CD4-positive, alpha-beta memory T cell (primary cell): ENCODE measurements around the gene OBP2A. TPM values are rescaled to one million over a fixed set of nuclear protein-coding genes. Genes with fewer than 3 reads are reported as not detected.
"Not testable (repeated sequence)": the region's sequence is repeated elsewhere in the genome, so short reads cannot be mapped to it uniquely, and the experiment has no call there.

Source experiments
- CTCF ChIA-PET: fragments of 350-600 bp; sonication (Branson Sonifier 250); formaldehyde crosslinking; loops from one replicate; lab custom pipeline; 2021; ENCODE audit warnings: inconsistent platforms; ENCODE audit not compliant: partially characterized antibody; lab: Charles Lee
- POLR2A ChIA-PET: fragments of 350-600 bp; sonication (Branson Sonifier 250); formaldehyde crosslinking; loops from one replicate; lab custom pipeline; 2021; ENCODE audit not compliant: partially characterized antibody; lab: Charles Lee
- DNase-seq, 5 donors: peaks; one replicate each; pipeline versions ENCODE4 v3.0.0 to v3.0.0-alpha.2; 2020 to 2022; ENCODE audit warnings: mixed read lengths in 1 of 5
- H3K27ac ChIP-seq: one replicate; pipeline ENCODE4 v1.7.0; 2013; ENCODE audit warnings: low read depth, low read length
- H3K27me3 ChIP-seq: 2 replicates; pipeline ENCODE4 v1.7.0; 2013; ENCODE audit warnings: mild to moderate bottlenecking, low read length, moderate library complexity; ENCODE audit not compliant: insufficient read depth
- H3K36me3 ChIP-seq: 2 replicates; pipeline ENCODE4 v1.7.0; 2013; ENCODE audit warnings: mild to moderate bottlenecking, low read length, moderate library complexity; ENCODE audit not compliant: insufficient read depth
- H3K4me1 ChIP-seq: 2 replicates; pipeline ENCODE4 v1.7.0; 2013; ENCODE audit warnings: mild to moderate bottlenecking, low read length, moderate library complexity; ENCODE audit not compliant: insufficient read depth
- H3K4me3 ChIP-seq, 2 donors: one replicate each; pipeline ENCODE4 v1.7.0; 2013; ENCODE audit warnings: low read length in 2 of 2, mild to moderate bottlenecking in 1 of 2
- H3K9me3 ChIP-seq, 2 donors: one replicate each; pipeline ENCODE4 v1.7.0; 2013; ENCODE audit warnings: low read length in 2 of 2, control low read depth in 1 of 2; ENCODE audit not compliant: control insufficient read depth in 1 of 2
- H3K27ac Mint-ChIP-seq, 7 donors: one replicate each; pipeline ENCODE4 v1.8.0; 2020 to 2021; ENCODE audit warnings: mixed read lengths in 7 of 7, mild to moderate bottlenecking in 6 of 7, inconsistent platforms in 3 of 7, moderate library complexity in 3 of 7
- H3K27me3 Mint-ChIP-seq, 2 donors: one replicate each; pipeline ENCODE4 v1.8.0; 2020 to 2021; ENCODE audit warnings: mixed read lengths in 2 of 2
- H3K36me3 Mint-ChIP-seq, 2 donors: one replicate each; pipeline ENCODE4 v1.8.0; 2020 to 2021; ENCODE audit warnings: mixed read lengths in 2 of 2, inconsistent platforms in 1 of 2, mild to moderate bottlenecking in 1 of 2
- H3K4me1 Mint-ChIP-seq, 4 donors: one replicate each; pipeline ENCODE4 v1.8.0; 2020 to 2021; ENCODE audit warnings: mixed read lengths in 4 of 4, mild to moderate bottlenecking in 1 of 4
- H3K4me3 Mint-ChIP-seq, 8 donors: one replicate each; pipeline ENCODE4 v1.8.0; 2020 to 2021; ENCODE audit warnings: mixed read lengths in 8 of 8, mild to moderate bottlenecking in 7 of 8, moderate library complexity in 6 of 8, inconsistent platforms in 3 of 8
- H3K9me3 Mint-ChIP-seq, 8 donors: one replicate each; pipeline ENCODE4 v1.8.0; 2020 to 2021; ENCODE audit warnings: mixed read lengths in 8 of 8, mild to moderate bottlenecking in 5 of 8, inconsistent platforms in 3 of 8, moderate library complexity in 1 of 8
- intact Hi-C: fragments of 100-400 bp; cut with micrococcal nuclease; formaldehyde crosslinking; loops from one replicate; pipeline ENCODE4 v1.15.1; 2023
- polyA plus RNA-seq, 2 donors: library from polyadenylated mRNA; unstranded; fragments of 300-500 nt; fragmentation: Illumina TruSeq; gene quantifications; one replicate each; pipeline ENCODE4 v1.2.3, GENCODE V29; 2021
- total RNA-seq, 2 experiments: library from RNA; stranded (reverse); gene quantifications; one replicate each; pipeline ENCODE4 v1.2.3, GENCODE V29; 2021

Gene OBP2A
- total and polyA plus RNA-seq, 4 experiments from 2014 or later, result not detected

DNA sequence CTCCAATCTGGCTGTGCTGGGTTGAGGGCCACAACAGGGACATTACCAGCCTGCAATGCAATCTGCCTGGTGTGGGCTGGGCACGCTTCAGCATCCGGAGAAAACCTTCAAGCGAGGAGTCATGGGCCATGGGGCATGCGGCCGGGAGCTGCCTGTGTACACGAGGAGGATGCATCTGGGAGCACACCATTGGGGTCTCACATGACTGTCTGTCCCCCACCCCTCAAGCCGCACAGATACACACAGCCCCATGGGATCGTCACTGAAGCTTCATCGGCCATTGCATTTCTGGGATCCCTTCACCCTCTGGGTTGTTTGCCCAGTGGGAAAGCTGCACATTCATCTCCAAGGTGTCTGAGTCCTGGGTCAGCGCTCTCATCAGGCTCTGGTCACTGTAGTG is 14.8 kb upstream of the OBP2A start:
- intact Hi-C loops, result no loop called here
- Mint-ChIP-seq H3K4me1 (peaks cover 0 to 6% (median 2%) of the 10 kb centered on the region in 4 donors), H3K4me3 (no peak overlapping the region), H3K9me3 (no peaks in the 10 kb centered on the region), H3K27me3 (peaks cover 18 to 22% of the 10 kb centered on the region in 2 donors), H3K27ac (no peak overlapping the region), H3K36me3 (no peaks in the 10 kb centered on the region)
- ChIA-PET CTCF (no interaction called here), POLR2A (no interaction called here)
- Histone ChIP-seq H3K27me3 (no peaks in the 10 kb centered on the region), H3K9me3 (no peaks in the 10 kb centered on the region), H3K4me3 (no peak overlapping the region), H3K36me3 (no peaks in the 10 kb centered on the region), H3K27ac (no peak overlapping the region), H3K4me1 (no peaks in the 10 kb centered on the region)
- no peak for DNase-seq

DNA sequence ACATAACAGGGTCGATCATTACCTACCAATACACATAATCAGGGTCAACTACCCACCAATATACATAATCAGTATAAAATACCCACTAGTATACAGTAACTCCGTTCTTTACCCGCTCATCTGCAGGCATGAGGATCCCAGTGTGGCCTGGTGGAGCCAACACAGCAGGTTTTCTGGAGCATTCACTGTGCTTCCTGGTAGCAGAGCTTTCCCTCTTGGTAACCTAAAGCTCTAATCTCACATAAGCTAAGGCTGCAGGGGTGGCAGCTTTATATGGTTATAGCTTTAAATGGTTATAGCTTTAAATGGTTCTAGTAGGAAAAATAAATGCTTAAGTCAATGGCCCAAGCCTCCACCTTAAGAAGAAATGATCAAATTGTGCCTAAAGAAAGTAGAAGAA is 12.8 kb upstream of the OBP2A start:
- H3K9me3 Mint-ChIP-seq, result no peaks in the 10 kb centered on the region
- Histone ChIP-seq H3K36me3 (no peaks in the 10 kb centered on the region), H3K4me3 (no peak overlapping the region), H3K27ac (no peak overlapping the region), H3K9me3 (no peaks in the 10 kb centered on the region), H3K4me1 (no peaks in the 10 kb centered on the region), H3K27me3 (no peaks in the 10 kb centered on the region)
- intact Hi-C loops, result no loop called here
- no peak overlapping the region for H3K4me3 Mint-ChIP-seq
- H3K27ac Mint-ChIP-seq, result no peak overlapping the region
- POLR2A ChIA-PET, result no interaction called here
- DNase-seq, result no peak
- peaks cover 24 to 33% of the 10 kb centered on the region in 2 donors for H3K27me3 Mint-ChIP-seq
- H3K4me1 Mint-ChIP-seq, result peaks cover 0 to 6% (median 2%) of the 10 kb centered on the region in 4 donors
- H3K36me3 Mint-ChIP-seq, result no peaks in the 10 kb centered on the region
- CTCF ChIA-PET, result no interaction called here

DNA sequence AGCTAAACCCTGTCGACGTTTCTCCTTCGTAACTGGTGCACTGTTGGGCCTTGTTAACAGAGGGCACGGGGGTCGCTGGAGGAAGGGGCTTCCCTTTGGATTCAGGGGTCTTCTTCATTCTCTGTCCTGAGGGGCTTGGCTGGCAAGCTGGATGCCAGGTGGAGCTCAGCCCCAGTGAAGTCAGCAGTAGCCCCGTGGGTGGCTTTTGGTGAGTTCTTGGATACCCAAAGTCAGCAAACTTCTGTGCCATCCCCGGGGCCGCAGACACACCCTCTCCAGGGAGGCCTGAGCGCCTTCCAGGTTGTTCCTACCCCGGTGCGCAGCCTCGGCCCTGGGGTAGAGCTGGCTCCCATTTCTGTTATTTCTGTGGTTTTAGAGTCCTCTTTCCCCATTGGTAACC is 12.3 kb upstream of the OBP2A start:
- no peak overlapping the region for H3K4me3 Mint-ChIP-seq
- no peaks in the 10 kb centered on the region for H3K36me3 Mint-ChIP-seq
- intact Hi-C loops, result no loop called here
- H3K27me3 ChIP-seq, result no peaks in the 10 kb centered on the region
- no peak for DNase-seq
- no peak overlapping the region for H3K4me3 ChIP-seq
- no peak overlapping the region for H3K27ac Mint-ChIP-seq
- CTCF ChIA-PET, result no interaction called here
- H3K4me1 ChIP-seq, result no peaks in the 10 kb centered on the region
- POLR2A ChIA-PET, result no interaction called here
- H3K9me3 ChIP-seq, result no peaks in the 10 kb centered on the region
- H3K27me3 Mint-ChIP-seq, result peaks cover 24 to 37% of the 10 kb centered on the region in 2 donors
- no peaks in the 10 kb centered on the region for H3K9me3 Mint-ChIP-seq
- H3K4me1 Mint-ChIP-seq, result peaks cover 0 to 6% (median 2%) of the 10 kb centered on the region in 4 donors
- H3K27ac ChIP-seq, result no peak overlapping the region
- H3K36me3 ChIP-seq, result no peaks in the 10 kb centered on the region

DNA sequence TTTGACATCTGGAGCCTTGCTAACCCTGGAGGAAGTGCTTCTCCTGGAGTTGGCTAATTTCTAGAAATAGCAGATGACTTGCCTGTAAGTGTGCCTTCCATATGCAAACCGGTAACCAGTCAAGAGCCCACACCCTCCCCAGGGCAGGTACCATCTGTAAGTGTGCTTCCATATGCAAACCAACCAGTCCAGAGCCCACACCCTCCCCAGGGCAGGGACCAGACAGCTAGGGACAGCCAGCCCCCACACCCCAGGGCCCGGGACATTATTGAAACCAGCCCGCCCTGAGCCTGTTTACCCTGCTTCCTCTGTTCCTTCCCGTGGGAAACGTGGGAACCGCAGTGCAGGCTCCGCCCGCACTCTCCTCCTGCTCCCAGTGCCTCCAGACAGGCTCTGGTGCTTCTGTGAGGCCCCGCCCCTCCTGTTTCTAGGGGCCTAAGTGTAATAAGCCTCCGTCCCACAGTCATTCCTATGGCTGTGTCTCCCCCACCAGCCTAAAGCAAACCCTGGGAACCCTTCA is 11.7 kb upstream of the OBP2A start:
- H3K4me1 ChIP-seq, H3K9me3 Mint-ChIP-seq, DNase-seq, H3K4me3 Mint-ChIP-seq, intact Hi-C loops, H3K36me3 Mint-ChIP-seq, H3K4me3 ChIP-seq, H3K27ac Mint-ChIP-seq, H3K36me3 ChIP-seq, CTCF ChIA-PET, H3K27me3 ChIP-seq, H3K9me3 ChIP-seq, POLR2A ChIA-PET, H3K27ac ChIP-seq, H3K4me1 Mint-ChIP-seq: not testable (repeated sequence)
- peaks cover 24 to 38% of the 10 kb centered on the region in 2 donors for H3K27me3 Mint-ChIP-seq

DNA sequence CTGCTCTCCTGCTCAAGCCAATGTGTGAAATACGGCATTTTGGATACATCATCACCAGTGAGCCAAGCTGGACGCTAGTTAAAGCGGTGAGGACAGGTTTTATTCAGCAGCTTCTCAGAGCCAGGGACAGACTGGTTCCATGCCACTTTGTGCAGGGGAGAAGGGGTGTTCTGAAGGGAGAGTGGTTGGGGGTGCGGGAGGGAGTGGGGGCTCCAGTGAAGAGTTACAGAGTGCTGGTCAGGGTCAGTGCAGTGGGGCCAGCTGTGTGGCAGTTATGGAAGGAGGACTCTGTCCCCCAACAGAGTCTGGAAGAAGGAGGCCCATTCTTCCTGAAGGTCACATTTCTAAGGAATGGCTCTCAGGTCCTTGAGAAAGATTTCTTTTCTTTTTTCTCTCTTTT is 11.1 kb upstream of the OBP2A start:
- H3K9me3 Mint-ChIP-seq, H3K36me3 ChIP-seq, H3K4me3 Mint-ChIP-seq, H3K27me3 ChIP-seq, DNase-seq, POLR2A ChIA-PET, intact Hi-C loops, H3K27ac Mint-ChIP-seq, H3K4me1 ChIP-seq, CTCF ChIA-PET, H3K4me1 Mint-ChIP-seq, H3K36me3 Mint-ChIP-seq, H3K9me3 ChIP-seq, H3K4me3 ChIP-seq, H3K27ac ChIP-seq: not testable (repeated sequence)
- H3K27me3 Mint-ChIP-seq, result peaks cover 24 to 42% of the 10 kb centered on the region in 2 donors

DNA sequence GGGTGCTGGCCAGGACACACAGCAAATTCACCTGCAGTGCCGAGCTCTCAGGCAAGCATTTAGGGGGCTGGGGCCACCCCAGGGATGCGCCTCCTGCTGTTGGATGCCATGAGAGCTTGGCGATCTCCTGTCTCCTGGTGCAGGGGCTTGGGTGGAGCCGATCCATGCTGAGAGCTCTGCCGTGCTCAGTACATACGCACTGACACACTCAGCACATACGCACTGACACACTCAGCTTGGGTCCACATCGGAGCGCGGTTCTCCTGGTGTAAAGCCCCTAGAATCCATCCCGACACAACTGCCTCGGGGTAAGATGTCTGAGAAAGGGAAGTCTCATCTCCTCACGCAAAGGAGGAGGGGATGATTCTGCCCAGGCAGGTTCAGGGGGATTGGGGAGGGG is 10.3 kb upstream of the OBP2A start:
- H3K4me1 ChIP-seq, H3K4me3 ChIP-seq, H3K9me3 Mint-ChIP-seq, H3K27me3 ChIP-seq, POLR2A ChIA-PET, H3K27ac ChIP-seq, H3K36me3 ChIP-seq, H3K27ac Mint-ChIP-seq, H3K36me3 Mint-ChIP-seq, intact Hi-C loops, H3K4me1 Mint-ChIP-seq, CTCF ChIA-PET, DNase-seq, H3K4me3 Mint-ChIP-seq, H3K9me3 ChIP-seq: not testable (repeated sequence)
- peaks cover 22 to 44% of the 10 kb centered on the region in 2 donors for H3K27me3 Mint-ChIP-seq

DNA sequence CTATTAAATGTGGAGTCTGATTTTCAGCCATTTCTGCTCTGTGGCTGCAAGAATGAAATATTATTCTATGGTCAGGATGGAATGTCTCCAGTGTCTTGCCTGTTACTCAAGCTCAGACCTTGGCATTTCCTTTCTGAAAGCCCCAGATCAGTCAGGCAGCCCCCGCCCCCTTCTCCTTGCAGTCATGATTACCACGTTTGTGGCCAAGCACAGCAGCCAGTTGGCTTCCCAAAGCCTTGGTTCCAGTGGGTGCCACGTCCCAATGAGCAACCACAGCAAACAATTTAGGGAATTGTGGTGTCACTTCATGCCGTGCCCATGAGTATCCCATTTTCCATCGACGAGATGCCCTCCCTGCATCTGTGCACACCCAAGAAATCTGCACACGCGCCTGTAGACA is 9.7 kb upstream of the OBP2A start:
- no peak overlapping the region for H3K4me3 Mint-ChIP-seq
- Histone ChIP-seq H3K36me3 (no peaks in the 10 kb centered on the region), H3K4me3 (no peak overlapping the region), H3K4me1 (no peaks in the 10 kb centered on the region), H3K27me3 (no peaks in the 10 kb centered on the region), H3K9me3 (no peaks in the 10 kb centered on the region), H3K27ac (no peak overlapping the region)
- H3K4me1 Mint-ChIP-seq, result no peaks in the 10 kb centered on the region
- H3K36me3 Mint-ChIP-seq, result no peaks in the 10 kb centered on the region
- H3K27me3 Mint-ChIP-seq, result peaks cover 22 to 39% of the 10 kb centered on the region in 2 donors
- CTCF ChIA-PET, result no interaction called here
- no peak for DNase-seq
- POLR2A ChIA-PET, result no interaction called here
- H3K27ac Mint-ChIP-seq, result no peak overlapping the region
- intact Hi-C loops, result no loop called here
- no peaks in the 10 kb centered on the region for H3K9me3 Mint-ChIP-seq
